ENCODE data around the gene CAMTA1.

Gene CAMTA1

GRCh38 chr1:7296968-7297367 lies 511.7 kb downstream of the CAMTA1 start:
- no peak for DNase-seq

DNA sequence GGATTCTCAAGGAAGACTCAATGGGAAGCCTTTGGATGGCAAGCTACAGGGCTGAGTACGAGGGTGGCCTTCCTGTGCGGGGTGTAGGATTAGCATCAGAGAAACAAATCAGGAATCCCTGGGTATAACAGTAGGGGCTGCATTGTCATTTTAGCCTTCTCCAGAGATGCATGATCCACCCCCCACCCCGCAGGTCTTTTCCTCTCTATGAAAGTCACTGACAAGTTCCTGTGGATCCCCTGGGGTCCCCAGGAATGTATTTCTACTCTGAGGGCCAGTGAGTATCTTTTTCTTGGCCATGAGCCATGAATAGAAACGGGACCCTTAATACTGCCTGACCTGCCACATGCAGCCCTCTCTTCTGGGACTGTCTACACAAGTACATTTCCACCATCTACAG lies 512.9 kb downstream of the CAMTA1 start:
- DNase-seq = no peak

DNA sequence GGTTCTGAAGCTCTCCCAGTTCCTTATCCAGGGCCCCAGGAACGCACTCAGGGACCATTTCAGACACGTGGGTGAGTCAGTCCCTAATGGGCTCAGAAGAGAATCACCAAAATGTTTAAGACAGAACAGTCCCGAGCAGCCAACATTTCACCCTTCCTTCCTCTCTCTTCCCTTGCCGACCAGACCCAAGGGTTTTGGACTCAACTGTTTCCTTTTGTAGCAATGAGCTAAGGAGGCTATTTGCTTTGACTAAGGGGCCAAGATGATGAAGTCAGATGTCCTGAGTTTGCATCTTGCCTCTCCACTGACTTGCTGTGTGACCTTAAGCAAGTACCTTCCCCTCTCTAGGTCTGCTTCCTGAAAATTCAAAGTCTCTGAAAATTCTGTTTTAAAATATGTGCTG lies 513.5 kb downstream of the CAMTA1 start:
- DNase-seq = no peak

- DNase-seq = no peak
Observed at GRCh38 chr1:7299329-7299799, 514.1 kb downstream of the CAMTA1 start.

DNA sequence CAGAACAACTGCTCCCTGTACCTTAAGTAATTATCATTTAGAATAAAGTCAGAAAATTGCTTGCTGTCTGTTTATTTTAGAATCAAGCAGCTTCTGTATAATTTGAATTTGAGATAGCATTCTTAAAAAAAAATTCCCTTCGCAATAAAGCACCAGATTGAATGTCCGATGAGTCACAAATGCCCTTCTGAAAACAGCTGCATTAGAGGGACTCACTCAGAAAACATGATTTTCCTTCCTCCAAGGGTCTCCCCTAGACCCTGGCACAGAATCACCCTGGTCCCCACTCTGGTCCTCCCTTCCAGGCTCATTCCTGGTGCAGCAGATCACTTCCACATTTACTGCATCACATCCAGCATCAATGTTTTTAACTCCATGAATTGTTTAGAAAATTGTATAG lies 514.7 kb downstream of the CAMTA1 start:
- no peak for DNase-seq

DNA sequence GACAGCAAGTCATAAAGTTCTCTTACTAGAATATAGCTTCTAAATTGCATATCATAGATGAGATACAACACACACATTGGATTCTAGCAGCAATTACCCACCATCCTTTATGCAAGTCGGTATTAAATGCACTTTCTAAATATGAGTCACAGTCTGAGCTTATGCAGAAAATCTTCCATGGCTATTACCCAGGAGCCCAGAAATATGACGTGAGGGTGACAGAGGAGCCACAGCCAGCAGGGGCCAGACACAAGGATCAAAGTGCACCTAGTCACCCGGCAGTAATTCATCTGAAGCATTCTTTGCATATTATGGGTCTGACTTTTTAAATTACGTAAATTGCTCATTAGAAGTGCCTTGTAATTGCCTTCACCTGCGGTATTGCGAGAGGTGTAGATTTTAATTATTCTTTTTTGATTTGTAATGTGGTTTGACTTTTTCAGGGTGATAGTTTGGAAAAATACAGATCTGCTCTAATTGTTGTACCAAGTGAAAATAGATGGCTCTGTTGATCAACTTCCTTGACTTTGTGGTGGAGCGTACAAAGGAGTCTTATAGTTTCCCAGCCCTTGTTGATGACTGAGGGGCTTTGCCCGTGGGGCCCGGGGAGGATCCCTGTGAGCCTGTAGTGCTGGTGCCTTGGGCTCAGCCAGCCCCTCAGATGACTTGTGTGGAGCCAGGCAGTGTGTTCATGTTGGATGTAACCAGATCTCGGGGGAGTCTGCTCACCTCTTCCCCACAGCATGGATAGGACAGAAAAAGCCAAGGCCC lies 515.8 kb downstream of the CAMTA1 start:
- DNase-seq = no peak

DNA sequence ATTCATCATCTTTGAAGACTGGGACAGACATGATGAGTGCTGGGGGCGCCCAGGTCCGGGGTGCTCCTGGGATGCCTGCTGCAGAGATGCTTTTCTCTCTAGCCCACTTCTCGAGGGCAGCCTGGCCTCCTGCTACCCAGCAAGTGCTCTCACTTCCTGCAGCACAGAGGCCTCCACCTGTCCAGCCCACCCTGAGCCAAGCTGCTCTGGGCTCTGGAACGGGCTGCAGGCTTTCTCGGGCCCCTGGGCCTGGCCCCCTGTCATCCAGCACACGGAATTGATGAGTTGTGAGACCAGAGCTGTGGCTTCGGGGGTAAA lies 516.4 kb downstream of the CAMTA1 start:
- DNase-seq = no peak

DNA sequence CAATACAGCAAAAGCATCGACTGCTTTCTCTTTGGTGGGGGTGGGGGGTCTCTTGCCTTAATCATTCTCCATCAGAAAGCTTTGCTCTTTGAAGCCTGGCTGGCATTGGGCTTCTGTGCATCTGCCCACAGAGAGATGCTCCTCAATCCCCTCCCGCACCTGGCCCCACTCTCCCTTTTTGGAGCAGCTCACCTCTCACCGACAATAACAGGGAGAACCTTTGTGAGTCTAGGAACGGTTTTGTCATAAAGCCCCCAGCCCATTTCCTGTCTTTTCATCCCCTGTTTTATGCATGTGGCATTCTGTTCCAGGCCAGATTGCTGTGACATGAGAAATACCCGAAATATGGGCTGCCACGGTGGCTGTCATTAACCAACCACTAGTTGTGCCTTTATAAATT lies 516.9 kb downstream of the CAMTA1 start:
- no peak for DNase-seq

- DNase-seq = no peak
Observed at GRCh38 chr1:7302873-7303272, 517.6 kb downstream of the CAMTA1 start.

GRCh38 chr1:7303554-7304317 lies 518.5 kb downstream of the CAMTA1 start:
- DNase-seq = no peak

GRCh38 chr1:7313081-7313546 lies 527.9 kb downstream of the CAMTA1 start:
- DNase-seq = no peak

DNA sequence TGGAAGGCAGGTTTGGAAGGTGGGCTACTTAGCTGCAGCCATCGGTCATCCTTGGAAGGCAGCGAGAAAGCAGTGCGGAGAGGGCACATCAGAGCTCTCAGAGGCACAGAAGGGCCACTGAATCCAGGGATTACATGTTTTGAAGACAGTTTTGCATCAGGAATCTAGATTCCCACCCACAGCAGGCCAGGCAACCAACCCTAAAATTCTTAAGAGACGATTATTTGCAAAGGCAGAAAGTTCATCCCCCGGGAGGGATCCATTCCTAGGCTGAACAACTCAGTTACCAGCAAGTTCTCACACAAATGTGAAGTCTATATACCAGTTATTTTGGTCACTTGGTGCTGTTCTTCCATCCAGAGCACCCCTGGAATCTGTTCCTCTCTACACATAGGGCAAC lies 528.6 kb downstream of the CAMTA1 start:
- DNase-seq = no peak

DNA sequence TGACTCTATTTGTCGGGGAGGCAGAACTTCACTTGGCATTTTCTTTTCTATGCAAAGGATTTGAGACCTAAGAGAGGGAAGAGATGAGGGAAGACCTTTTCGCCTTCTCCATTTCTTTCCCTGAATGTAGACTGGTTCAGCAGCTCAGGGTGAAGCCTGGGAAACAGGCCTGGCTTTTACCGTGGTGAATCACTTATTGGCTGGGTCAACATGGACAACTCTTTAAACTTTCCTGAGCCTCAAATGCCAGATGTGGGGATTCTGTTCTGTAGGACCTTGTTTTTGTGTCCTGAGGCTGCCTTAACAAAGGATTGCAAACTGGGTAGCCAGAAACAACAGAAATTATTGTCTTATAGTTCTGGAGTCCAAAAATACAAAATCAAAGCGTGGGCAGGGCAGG lies 530.1 kb downstream of the CAMTA1 start:
- DNase-seq = no peak

- DNase-seq = no peak
Observed at GRCh38 chr1:7315946-7316345, 530.7 kb downstream of the CAMTA1 start.

- no peak for DNase-seq
Observed at GRCh38 chr1:7317888-7318287, 532.6 kb downstream of the CAMTA1 start.

- DNase-seq = no peak
Observed at GRCh38 chr1:7319196-7319595, 533.9 kb downstream of the CAMTA1 start.

DNA sequence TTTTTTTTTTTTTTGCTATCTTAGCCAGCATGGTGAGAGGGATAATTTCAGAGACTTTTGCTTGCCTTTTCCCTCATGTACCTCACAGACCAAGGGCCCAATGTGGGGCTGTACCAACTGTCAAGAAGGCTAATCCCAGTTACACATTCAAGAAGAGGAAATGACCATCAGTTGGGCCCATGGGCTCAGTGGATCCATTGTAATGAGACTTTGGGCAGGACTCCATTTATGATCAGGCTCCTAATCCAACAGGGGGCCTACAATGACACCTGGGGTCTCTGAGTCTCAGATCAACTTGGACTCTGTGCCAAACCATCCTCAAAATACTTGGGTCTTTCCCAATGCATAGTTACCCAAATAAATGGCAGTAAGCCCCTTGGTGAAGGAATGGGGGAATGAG lies 535.4 kb downstream of the CAMTA1 start:
- DNase-seq = no peak

- no peak for DNase-seq
Observed at GRCh38 chr1:7322283-7322785, 537.1 kb downstream of the CAMTA1 start.

DNA sequence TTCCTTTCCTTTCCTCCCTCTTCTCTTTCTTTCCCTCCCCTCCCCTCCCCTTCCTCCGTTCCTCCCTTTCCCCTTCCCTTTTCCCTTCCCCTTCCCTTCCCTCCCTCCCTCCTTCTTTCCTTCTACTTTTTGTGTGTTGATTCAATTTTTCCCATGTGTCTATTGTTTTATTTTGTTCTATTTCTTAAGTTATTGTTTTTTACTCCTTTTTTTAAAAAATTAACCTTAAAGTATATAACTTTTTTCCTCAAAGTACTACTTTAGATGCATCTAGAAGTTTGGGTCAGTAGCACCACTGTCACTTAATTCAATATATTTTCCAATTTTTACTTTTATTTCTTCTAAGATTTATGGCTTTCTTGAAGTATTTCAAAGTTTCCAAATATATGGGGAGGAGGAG lies 537.7 kb downstream of the CAMTA1 start:
- DNase-seq = no peak

DNA sequence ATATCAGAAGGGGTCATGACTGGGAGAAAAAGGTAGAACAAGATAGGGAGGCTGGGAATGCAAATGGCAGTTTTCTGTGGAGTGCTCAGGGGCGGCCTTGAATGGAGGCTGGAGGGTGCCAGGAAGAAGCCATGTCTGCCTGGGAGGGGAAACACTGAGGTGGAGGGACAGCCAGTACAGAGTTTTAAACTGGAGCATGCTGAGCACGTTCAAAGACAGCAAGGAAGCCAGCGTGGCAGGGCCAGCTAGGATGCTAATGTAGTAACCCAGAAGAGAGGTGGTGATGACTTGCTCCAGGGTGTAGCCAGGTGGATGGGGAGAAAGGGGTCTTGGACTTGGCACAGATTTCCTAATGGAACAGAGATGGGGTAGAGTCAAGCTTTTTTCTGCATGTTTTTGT lies 540.0 kb downstream of the CAMTA1 start:
- no peak for DNase-seq

DNA sequence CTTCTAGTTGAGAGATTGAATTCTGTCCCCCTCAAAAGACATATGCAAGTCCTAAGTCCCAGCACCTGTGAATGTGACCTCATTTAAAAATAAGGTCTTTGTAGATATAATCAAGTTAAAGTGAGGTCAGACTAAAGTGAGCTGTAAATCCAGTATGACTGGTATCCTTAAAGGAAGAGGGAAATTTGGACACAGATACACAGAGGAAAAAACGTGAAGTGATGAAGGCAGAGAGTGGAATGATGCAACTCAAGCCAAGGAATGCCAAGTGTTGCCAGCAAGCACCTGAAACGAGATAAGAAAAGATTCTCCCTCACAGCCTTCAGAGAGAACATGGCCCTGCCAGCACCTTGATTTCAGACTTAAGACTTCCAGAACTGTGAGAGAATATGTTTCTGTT lies 541.1 kb downstream of the CAMTA1 start:
- no peak for DNase-seq

DNA sequence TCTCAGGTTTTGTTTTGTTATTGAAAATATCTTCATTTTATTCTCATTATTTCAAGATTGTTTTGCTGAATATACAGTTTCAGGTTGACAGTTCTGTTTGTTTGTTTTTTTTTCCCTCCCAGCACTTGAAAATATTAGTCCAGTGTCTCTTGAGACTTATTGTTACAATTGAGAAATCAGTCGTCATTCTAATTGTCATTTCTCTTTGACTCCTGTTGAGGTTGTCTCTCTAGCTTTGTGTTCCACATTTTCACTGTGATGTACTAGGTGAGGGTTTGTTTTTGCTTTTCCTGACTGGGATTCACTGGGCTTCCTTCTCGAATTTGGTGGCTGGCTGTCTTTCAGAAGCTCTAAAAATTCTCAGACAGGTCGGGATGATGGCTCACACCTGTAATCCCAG lies 542.6 kb downstream of the CAMTA1 start:
- DNase-seq = no peak

- DNase-seq = no peak
Observed at GRCh38 chr1:7329868-7330615, 544.8 kb downstream of the CAMTA1 start.

Data from T-helper 9 cell (primary cell).